GM18951 (cell line): ENCODE data around the gene CD247.

Source experiments
- POLR2A ChIP-seq: IDR thresholded peaks from 4 replicates; pipeline ENCODE4 v1.6.1; 2011; ENCODE audit warnings: mild to moderate bottlenecking; ENCODE audit not compliant: insufficient read length, insufficient read depth; ENCODE audit errors: extremely low read depth
- in situ Hi-C: fragments of 300-500 bp; cut with MboI; formaldehyde crosslinking; loops from one replicate; pipeline ENCODE4 v1.12.0; 2022; ENCODE audit warnings: low sequenced_read_pairs, mixed read lengths, inconsistent platforms; ENCODE audit not compliant: unreplicated experiment

CD247 gene

GRCh38 chr1:167450843-167451242, 67.5 kb downstream of the CD247 start:
- in situ Hi-C loops: no loop called here
- no peak for TF ChIP-seq POLR2A

- in situ Hi-C loops: loop anchor here (10.0 kb wide), 1 partner anchor 383 kb away; no protein-coding TSS in a partner anchor
Measured at GRCh38 chr1:167447521-167448136, 70.7 kb downstream of the CD247 start.

GRCh38 chr1:167446966-167447365, 71.4 kb downstream of the CD247 start:
- in situ Hi-C loops: loop anchor here (10.0 kb wide), 1 partner anchor 382 kb away; no protein-coding TSS in a partner anchor
- TF ChIP-seq POLR2A: no peak

More at GRCh38 chr1:167447521-167448136, 70.7 kb downstream of the CD247 start:
- no peak for TF ChIP-seq POLR2A

- no peak for TF ChIP-seq POLR2A
Measured at GRCh38 chr1:167443757-167444156, 74.6 kb downstream of the CD247 start.

GRCh38 chr1:167442854-167443565, 75.3 kb downstream of the CD247 start:
- no peak for TF ChIP-seq POLR2A
- in situ Hi-C loops: loop anchor here (10.0 kb wide), 1 partner anchor 378 kb away; no protein-coding TSS in a partner anchor

More at GRCh38 chr1:167443757-167444156, 74.6 kb downstream of the CD247 start:
- in situ Hi-C loops: loop anchor here (10.0 kb wide), 1 partner anchor 379 kb away; no protein-coding TSS in a partner anchor

- in situ Hi-C loops: loop anchor here (10.0 kb wide), 1 partner anchor 377 kb away; no protein-coding TSS in a partner anchor
Measured at GRCh38 chr1:167442142-167442848, 76.0 kb downstream of the CD247 start.

GRCh38 chr1:167441222-167441621, 77.1 kb downstream of the CD247 start:
- no peak for TF ChIP-seq POLR2A
- in situ Hi-C loops: loop anchor here (10.0 kb wide), 1 partner anchor 376 kb away; no protein-coding TSS in a partner anchor

More at GRCh38 chr1:167442142-167442848, 76.0 kb downstream of the CD247 start:
- TF ChIP-seq POLR2A: no peak

- TF ChIP-seq POLR2A: no peak
- in situ Hi-C loops: loop anchor here (10.0 kb wide), 1 partner anchor 376 kb away; no protein-coding TSS in a partner anchor
Measured at GRCh38 chr1:167440776-167441175, 77.6 kb downstream of the CD247 start.

- in situ Hi-C loops: loop anchor here (10.0 kb wide), 1 partner anchor 376 kb away; no protein-coding TSS in a partner anchor
- TF ChIP-seq POLR2A: no peak
Measured at GRCh38 chr1:167440345-167440744, 78.0 kb downstream of the CD247 start.

GRCh38 chr1:167439301-167439988, 78.9 kb downstream of the CD247 start:
- no peak for TF ChIP-seq POLR2A
- in situ Hi-C loops: loop anchor here (10.0 kb wide), 1 partner anchor 175 kb away; no protein-coding TSS in a partner anchor

- no peak for TF ChIP-seq POLR2A
- in situ Hi-C loops: loop anchor here (10.0 kb wide), 1 partner anchor 174 kb away; no protein-coding TSS in a partner anchor
Measured at GRCh38 chr1:167438171-167439138, 79.9 kb downstream of the CD247 start.
